GM12892 (cell line): ENCODE data around the gene ZDHHC14.
"Not testable (repeated sequence)": the region's sequence is repeated elsewhere in the genome, so short reads cannot be mapped to it uniquely, and the experiment has no call there.

ENCODE experiments used
- DNase-seq: peaks from one replicate; pipeline ENCODE4 v3.0.0; 2011; ENCODE audit not compliant: insufficient read length
- FAIRE-seq: peaks from 2 replicates; lab custom pipeline; 2011; peaks lifted over from hg19 to GRCh38; lab: Jason Lieb, UNC
- POLR2A ChIP-seq: IDR thresholded peaks from 2 replicates; pipeline ENCODE4 v1.6.1; 2011; ENCODE audit warnings: low read depth, low read length, control low read depth
- POLR2AphosphoS5 ChIP-seq: IDR thresholded peaks from 2 replicates; pipeline ENCODE4 v1.6.1; 2011; ENCODE audit warnings: low read depth, low read length, control low read depth
- TAF1 ChIP-seq: IDR thresholded peaks from 2 replicates; pipeline ENCODE4 v1.6.1; 2011; ENCODE audit warnings: low read depth, mild to moderate bottlenecking, control low read depth, low read length, borderline replicate concordance

Gene ZDHHC14

DNA sequence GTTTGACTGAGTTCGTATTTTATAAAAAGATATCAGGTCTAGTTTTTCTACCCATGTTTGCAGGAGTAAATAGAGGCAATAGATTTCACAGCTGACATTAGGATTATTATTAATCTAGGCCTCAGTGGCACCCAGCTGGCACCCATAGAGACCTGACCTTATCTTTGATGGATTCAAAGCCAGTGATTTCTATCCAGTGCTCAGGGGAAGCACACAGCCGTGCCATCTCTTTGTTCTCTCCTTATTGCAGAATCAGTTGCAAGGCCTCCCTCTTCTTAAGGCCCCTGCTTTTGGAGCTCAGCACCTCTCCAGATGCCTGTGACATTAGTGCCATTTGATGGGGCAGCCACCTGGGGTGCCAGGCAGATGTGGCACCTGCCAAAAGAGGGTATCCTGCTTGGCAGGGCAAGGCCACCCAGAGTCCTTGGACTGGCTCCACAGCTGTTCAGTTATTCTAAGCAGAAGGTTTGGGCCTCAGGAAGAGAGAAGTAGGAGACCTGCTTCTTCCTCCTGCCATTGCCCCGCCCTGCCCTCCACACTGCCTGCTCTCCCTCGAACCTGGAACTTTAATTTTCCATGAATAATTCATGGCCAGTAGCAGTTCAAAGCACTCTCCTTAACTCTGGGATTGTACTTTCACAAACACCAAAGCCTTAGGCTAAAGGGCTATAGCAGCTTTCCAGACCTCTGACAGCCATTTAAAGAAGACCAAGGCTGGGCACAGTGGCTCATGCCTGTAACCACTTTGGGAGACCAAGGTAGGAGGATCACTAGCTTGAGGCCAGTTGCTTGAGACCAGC, 206.3 kb downstream of the ZDHHC14 start:
- FAIRE-seq (no peak), DNase-seq (no peak)
- TF ChIP-seq POLR2AphosphoS5, result no peak
- TF ChIP-seq TAF1, result no peak
- TF ChIP-seq POLR2A, result no peak

DNA sequence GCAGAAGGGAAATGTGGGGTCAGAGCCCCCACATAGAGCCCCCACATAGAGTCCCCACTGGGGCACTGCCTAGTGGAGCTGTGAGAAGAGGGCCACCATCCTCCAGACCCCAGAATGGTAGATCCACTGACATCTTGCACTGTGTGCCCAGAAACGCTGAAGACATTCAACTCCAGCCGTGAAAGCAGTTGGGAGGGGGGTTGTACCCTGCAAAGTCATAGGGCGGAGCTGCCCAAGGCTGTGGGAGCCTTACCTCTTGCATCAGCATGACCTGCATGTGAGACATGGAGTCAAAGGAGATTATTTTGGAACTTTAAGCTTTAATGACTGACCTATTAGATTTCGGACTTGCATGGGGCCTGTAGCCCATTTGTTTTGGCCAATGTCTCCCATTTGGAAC, 209.7 kb downstream of the ZDHHC14 start:
- not testable (repeated sequence) for FAIRE-seq, DNase-seq

- TF ChIP-seq POLR2AphosphoS5 (no peak), POLR2A (no peak), TAF1 (no peak)
- DNase-seq, result no peak
- no peak for FAIRE-seq
These were observed 211.6 kb downstream of the ZDHHC14 start for GRCh38 chr6:157592541-157592940.

DNA sequence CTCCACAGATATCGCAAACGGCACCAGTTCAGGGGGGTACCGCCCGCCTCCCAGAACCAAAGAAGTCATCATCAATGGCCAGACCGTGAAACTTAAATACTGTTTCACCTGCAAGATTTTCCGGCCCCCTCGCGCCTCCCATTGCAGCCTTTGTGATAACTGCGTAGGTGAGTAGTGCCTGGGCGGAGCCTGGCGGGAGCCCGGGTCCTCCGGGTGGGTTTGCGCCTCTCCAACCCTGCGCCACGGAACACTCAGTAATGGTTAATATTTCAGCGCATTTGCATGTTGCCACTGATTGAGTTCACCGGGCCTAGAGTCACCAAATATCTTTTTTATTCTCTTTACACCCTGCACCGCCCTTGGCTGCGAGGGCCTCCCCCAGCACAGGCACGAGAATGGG, 212.0 kb downstream of the ZDHHC14 start:
- FAIRE-seq (no peak), DNase-seq (no peak)
- TF ChIP-seq POLR2AphosphoS5 (no peak), TAF1 (no peak), POLR2A (no peak)

GRCh38 chr6:157593596-157593995, 212.6 kb downstream of the ZDHHC14 start:
- TF ChIP-seq TAF1 (no peak), POLR2AphosphoS5 (no peak), POLR2A (no peak)
- FAIRE-seq (no peak), DNase-seq (no peak)

- DNase-seq (no peak), FAIRE-seq (no peak)
- TF ChIP-seq TAF1 (no peak), POLR2A (no peak), POLR2AphosphoS5 (no peak)
These were observed 213.3 kb downstream of the ZDHHC14 start for GRCh38 chr6:157594292-157594691.

DNA sequence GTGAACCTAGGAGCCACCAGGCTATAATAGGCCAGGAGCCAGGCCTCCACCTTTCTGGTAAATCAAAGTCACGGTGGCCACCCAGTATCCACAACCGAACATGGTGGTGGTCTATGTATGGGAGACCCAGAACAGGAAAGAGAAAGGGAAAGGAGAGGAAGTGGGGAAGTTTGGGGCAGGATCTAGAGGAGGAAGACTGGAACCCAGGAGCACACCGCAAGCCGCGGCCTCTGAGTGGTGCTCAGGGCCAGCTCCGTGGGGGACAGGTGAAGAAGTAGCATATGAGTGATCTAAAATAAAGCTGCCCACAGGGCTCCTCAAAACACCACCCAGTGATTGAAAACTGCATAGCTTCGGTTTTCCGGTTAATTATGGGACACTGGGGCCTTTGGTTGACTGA, 214.8 kb downstream of the ZDHHC14 start:
- FAIRE-seq, result no peak

DNA sequence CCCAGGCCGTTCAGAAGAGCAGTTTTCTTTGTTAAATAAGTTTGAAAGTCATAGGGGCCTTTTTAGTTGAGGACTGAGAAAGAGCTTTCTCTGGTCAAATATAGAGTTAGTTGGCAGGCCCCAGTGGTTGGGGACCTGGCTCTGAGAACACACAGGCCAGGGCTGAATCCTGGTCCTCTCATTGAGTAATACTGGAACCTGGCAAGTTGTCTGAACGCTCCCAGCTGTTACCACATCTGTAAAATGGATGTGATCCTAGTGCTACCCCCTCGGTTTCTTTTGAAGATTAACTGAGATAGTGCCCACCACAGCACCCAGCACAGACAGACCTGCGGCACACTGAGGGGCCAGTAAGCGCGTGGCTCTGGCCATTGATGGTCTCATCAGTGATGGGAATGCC, 215.5 kb downstream of the ZDHHC14 start:
- DNase-seq (no peak), FAIRE-seq (no peak)
- TF ChIP-seq POLR2AphosphoS5, result no peak
- no peak for TF ChIP-seq TAF1
- no peak for TF ChIP-seq POLR2A

More for the DNA sequence above, 214.8 kb downstream of the ZDHHC14 start:
- no peak for DNase-seq
- TF ChIP-seq POLR2A, result no peak
- TF ChIP-seq POLR2AphosphoS5, result no peak
- TF ChIP-seq TAF1, result no peak

GRCh38 chr6:157596886-157597285, 215.9 kb downstream of the ZDHHC14 start:
- no peak for TF ChIP-seq POLR2A
- TF ChIP-seq TAF1, result no peak
- no peak for TF ChIP-seq POLR2AphosphoS5
- no peak for FAIRE-seq

GRCh38 chr6:157597461-157598312, 216.7 kb downstream of the ZDHHC14 start:
- TF ChIP-seq POLR2A, result no peak
- no peak for TF ChIP-seq POLR2AphosphoS5
- no peak for TF ChIP-seq TAF1
- FAIRE-seq (no peak), DNase-seq (no peak)

More at GRCh38 chr6:157596886-157597285, 215.9 kb downstream of the ZDHHC14 start:
- DNase-seq, result no peak

GRCh38 chr6:157599191-157599590, 218.2 kb downstream of the ZDHHC14 start:
- FAIRE-seq, result no peak
- TF ChIP-seq POLR2AphosphoS5, result no peak
- no peak for TF ChIP-seq TAF1
- no peak for TF ChIP-seq POLR2A
- no peak for DNase-seq
